Activated naive CD4-positive, alpha-beta T cell treated with anti-CD3 and anti-CD28 coated beads, Interleukin-2, amount 50 U/mL, for 72 hours (primary cell): ENCODE results near the gene TCF20. TPM values are rescaled to one million over a fixed set of nuclear protein-coding genes. Genes with fewer than 3 reads are reported as not detected.

ENCODE experiments used
- ATAC-seq, 2 donors: fragments of 150-1000 bp; cut with Tn5 transposase; 2 replicates each; pipeline ENCODE4 v1.10.0; 2021; ENCODE audit warnings: mild to moderate bottlenecking in 2 of 2, moderate library complexity in 2 of 2
- DNase-seq, 2 donors: peaks; one replicate each; pipeline ENCODE4 v3.0.0; 2021 to 2022; ENCODE audit warnings: low spot score in 2 of 2
- H3K27ac Mint-ChIP-seq, 2 donors: one replicate each; pipeline ENCODE4 v1.8.0; 2022; ENCODE audit warnings: mild to moderate bottlenecking in 2 of 2, mixed read lengths in 2 of 2
- H3K36me3 Mint-ChIP-seq, 2 donors: one replicate each; pipeline ENCODE4 v1.8.0; 2022; ENCODE audit warnings: mixed read lengths in 2 of 2
- H3K9me3 Mint-ChIP-seq, 2 donors: one replicate each; pipeline ENCODE4 v1.8.0; 2022; ENCODE audit warnings: mixed read lengths in 2 of 2
- total RNA-seq, 2 donors: library from RNA; stranded (reverse); gene quantifications; one replicate each; pipeline ENCODE4 v1.2.3, GENCODE V29; 2022

The TCF20 gene
- total RNA-seq: 10 to 100 TPM; 68.9 to 75.0 TPM

- Mint-ChIP-seq H3K9me3 (no peaks in the 10 kb centered on the region), H3K27ac (peak within 1 kb of the TSS; percentile 83 to 95), H3K36me3 (peaks cover 12 to 14% of the 10 kb centered on the region in 2 donors)
- DNase-seq: peak; percentile 78 to 81
- peak; percentile 84 for ATAC-seq
Measured at GRCh38 chr22:42270510-42271190, at the start of gene TCF20. TCF20 (minus strand) TSS chr22:42270653; CDS start chr22:42215305, 55,348 bp downstream.

GRCh38 chr22:42319386-42319785 lies 48.9 kb upstream of the TCF20 start:
- no peak for ATAC-seq
- Mint-ChIP-seq H3K27ac (peak overlapping the region; percentile 14 to 80), H3K9me3 (no peaks in the 10 kb centered on the region), H3K36me3 (no peaks in the 10 kb centered on the region)
- DNase-seq: no peak

GRCh38 chr22:42318967-42319366 lies 48.5 kb upstream of the TCF20 start:
- DNase-seq (no peak), ATAC-seq (no peak)
- Mint-ChIP-seq H3K27ac (peak overlapping the region; percentile 14 to 80), H3K9me3 (no peaks in the 10 kb centered on the region), H3K36me3 (no peaks in the 10 kb centered on the region)

- no peak for DNase-seq
- Mint-ChIP-seq H3K27ac (peak overlapping the region in 1 of 2 donors; percentile 45), H3K36me3 (no peaks in the 10 kb centered on the region), H3K9me3 (no peaks in the 10 kb centered on the region)
- ATAC-seq: no peak
Measured at GRCh38 chr22:42317691-42318547, 47.5 kb upstream of the TCF20 start.

- DNase-seq (no peak), ATAC-seq (peak; percentile 70 to 75)
- peak overlapping the region in 1 of 2 donors; percentile 82 for H3K27ac Mint-ChIP-seq
- no peaks in the 10 kb centered on the region for H3K9me3 Mint-ChIP-seq
- no peaks in the 10 kb centered on the region for H3K36me3 Mint-ChIP-seq
Measured at GRCh38 chr22:42317008-42317407, 46.6 kb upstream of the TCF20 start.

- no peak for ATAC-seq
- H3K27ac Mint-ChIP-seq: peak overlapping the region; percentile 9 to 76
Measured at GRCh38 chr22:42315392-42315756, 44.9 kb upstream of the TCF20 start.

GRCh38 chr22:42314709-42315391 lies 44.4 kb upstream of the TCF20 start:
- peak overlapping the region; percentile 9 to 76 for H3K27ac Mint-ChIP-seq

More at GRCh38 chr22:42315392-42315756, 44.9 kb upstream of the TCF20 start:
- no peak for DNase-seq
- Mint-ChIP-seq H3K9me3 (no peaks in the 10 kb centered on the region), H3K36me3 (no peaks in the 10 kb centered on the region)

GRCh38 chr22:42313804-42314581 lies 43.5 kb upstream of the TCF20 start:
- ATAC-seq: peak; percentile 60 to 81

More at GRCh38 chr22:42314709-42315391, 44.4 kb upstream of the TCF20 start:
- ATAC-seq: no peak
- H3K9me3 Mint-ChIP-seq: no peaks in the 10 kb centered on the region
- no peak for DNase-seq
- H3K36me3 Mint-ChIP-seq: no peaks in the 10 kb centered on the region

GRCh38 chr22:42313204-42313603 lies 42.8 kb upstream of the TCF20 start:
- H3K36me3 Mint-ChIP-seq: no peaks in the 10 kb centered on the region
- no peaks in the 10 kb centered on the region for H3K9me3 Mint-ChIP-seq
- no peak overlapping the region for H3K27ac Mint-ChIP-seq
- no peak for ATAC-seq
- no peak for DNase-seq

More at GRCh38 chr22:42313804-42314581, 43.5 kb upstream of the TCF20 start:
- Mint-ChIP-seq H3K36me3 (no peaks in the 10 kb centered on the region), H3K27ac (peak overlapping the region in 1 of 2 donors; percentile 76), H3K9me3 (no peaks in the 10 kb centered on the region)
- peak in 1 of 2 donors; percentile 48 for DNase-seq

- Mint-ChIP-seq H3K36me3 (no peaks in the 10 kb centered on the region), H3K9me3 (no peaks in the 10 kb centered on the region), H3K27ac (peak overlapping the region in 1 of 2 donors; percentile 10)
- ATAC-seq (no peak), DNase-seq (no peak)
Measured at GRCh38 chr22:42310291-42311015, 40.0 kb upstream of the TCF20 start.

GRCh38 chr22:42309865-42310264 lies 39.4 kb upstream of the TCF20 start:
- ATAC-seq: no peak
- H3K27ac Mint-ChIP-seq: no peak overlapping the region

GRCh38 chr22:42308892-42309468 lies 38.5 kb upstream of the TCF20 start:
- Mint-ChIP-seq H3K27ac (no peak overlapping the region), H3K9me3 (no peaks in the 10 kb centered on the region), H3K36me3 (no peaks in the 10 kb centered on the region)
- no peak for DNase-seq
- no peak for ATAC-seq

More at GRCh38 chr22:42309865-42310264, 39.4 kb upstream of the TCF20 start:
- Mint-ChIP-seq H3K36me3 (no peaks in the 10 kb centered on the region), H3K9me3 (no peaks in the 10 kb centered on the region)
- no peak for DNase-seq

- no peak for ATAC-seq
- H3K27ac Mint-ChIP-seq: no peak overlapping the region
- no peaks in the 10 kb centered on the region for H3K9me3 Mint-ChIP-seq
- no peaks in the 10 kb centered on the region for H3K36me3 Mint-ChIP-seq
- no peak for DNase-seq
Measured at GRCh38 chr22:42307806-42308563, 37.5 kb upstream of the TCF20 start.

GRCh38 chr22:42306010-42306409 lies 35.6 kb upstream of the TCF20 start:
- DNase-seq (no peak), ATAC-seq (no peak)
- no peak overlapping the region for H3K27ac Mint-ChIP-seq
- no peaks in the 10 kb centered on the region for H3K9me3 Mint-ChIP-seq
- no peaks in the 10 kb centered on the region for H3K36me3 Mint-ChIP-seq

GRCh38 chr22:42304324-42304790 lies 33.9 kb upstream of the TCF20 start:
- no peak for DNase-seq
- H3K27ac Mint-ChIP-seq: no peak overlapping the region
- no peaks in the 10 kb centered on the region for H3K36me3 Mint-ChIP-seq
- no peaks in the 10 kb centered on the region for H3K9me3 Mint-ChIP-seq
- ATAC-seq: no peak
